Activated naive CD8-positive, alpha-beta T cell treated with anti-CD3 and anti-CD28 coated beads, Interleukin-2, amount 50 U/mL, for 24 hours (primary cell): Measurements from ENCODE around the gene CAPSL.
"Not testable (repeated sequence)": the region's sequence is repeated elsewhere in the genome, so short reads cannot be mapped to it uniquely, and the experiment has no call there.

Source experiments
- ATAC-seq: fragments of 150-1000 bp; cut with Tn5 transposase; one replicate; pipeline ENCODE4 v1.10.0; 2021
- DNase-seq: peaks from one replicate; pipeline ENCODE4 v3.0.0; 2021
- H3K27ac Mint-ChIP-seq: one replicate; pipeline ENCODE4 v1.8.0; 2021; ENCODE audit warnings: mild to moderate bottlenecking, mixed read lengths
- H3K27me3 Mint-ChIP-seq: one replicate; pipeline ENCODE4 v1.8.0; 2021; ENCODE audit warnings: mixed read lengths
- H3K36me3 Mint-ChIP-seq: one replicate; pipeline ENCODE4 v1.8.0; 2021; ENCODE audit warnings: low read depth, mixed read lengths
- H3K4me1 Mint-ChIP-seq: one replicate; pipeline ENCODE4 v1.8.0; 2021; ENCODE audit warnings: mixed read lengths
- H3K4me3 Mint-ChIP-seq: one replicate; pipeline ENCODE4 v1.8.0; 2021; ENCODE audit warnings: mild to moderate bottlenecking, moderate library complexity, mixed read lengths
- H3K9me3 Mint-ChIP-seq: one replicate; pipeline ENCODE4 v1.8.0; 2021; ENCODE audit warnings: mixed read lengths

The CAPSL gene

GRCh38 chr5:35938568-35939227 lies at the start of gene CAPSL:
Gene CAPSL (minus strand): TSS chr5:35938622. CDS start chr5:35921120, 17,502 bp downstream.
- Mint-ChIP-seq H3K9me3 (no peaks in the 10 kb centered on the region), H3K4me1 (no peaks in the 10 kb centered on the region), H3K4me3 (no peak within 1 kb of the TSS), H3K27ac (no peak within 1 kb of the TSS), H3K36me3 (no peaks in the 10 kb centered on the region), H3K27me3 (peaks cover 10% of the 10 kb centered on the region)
- no peak for DNase-seq
- no peak for ATAC-seq

GRCh38 chr5:35987776-35988175 lies 49.4 kb upstream of the CAPSL start:
- no peaks in the 10 kb centered on the region for H3K36me3 Mint-ChIP-seq
- peaks cover 2% of the 10 kb centered on the region for H3K9me3 Mint-ChIP-seq
- no peak for DNase-seq
- no peak for ATAC-seq
- H3K27ac Mint-ChIP-seq = no peak overlapping the region
- H3K27me3 Mint-ChIP-seq = peaks cover 4% of the 10 kb centered on the region
- H3K4me3 Mint-ChIP-seq = no peak overlapping the region
- no peaks in the 10 kb centered on the region for H3K4me1 Mint-ChIP-seq

- H3K4me3 Mint-ChIP-seq = no peak overlapping the region
- no peak overlapping the region for H3K27ac Mint-ChIP-seq
- no peaks in the 10 kb centered on the region for H3K27me3 Mint-ChIP-seq
- H3K36me3 Mint-ChIP-seq = no peaks in the 10 kb centered on the region
- DNase-seq (no peak), ATAC-seq (no peak)
- H3K9me3 Mint-ChIP-seq = peaks cover 26% of the 10 kb centered on the region
- no peaks in the 10 kb centered on the region for H3K4me1 Mint-ChIP-seq
Measured at GRCh38 chr5:35979715-35980114, 41.3 kb upstream of the CAPSL start.

- not testable (repeated sequence) for DNase-seq, H3K36me3 Mint-ChIP-seq, H3K4me1 Mint-ChIP-seq, ATAC-seq, H3K4me3 Mint-ChIP-seq, H3K27ac Mint-ChIP-seq, H3K27me3 Mint-ChIP-seq
- peaks cover 18% of the 10 kb centered on the region for H3K9me3 Mint-ChIP-seq
Measured at GRCh38 chr5:35976859-35977258, 38.4 kb upstream of the CAPSL start.

GRCh38 chr5:35974570-35974969 lies 36.1 kb upstream of the CAPSL start:
- peaks cover 7% of the 10 kb centered on the region for H3K27me3 Mint-ChIP-seq
- ATAC-seq (no peak), DNase-seq (no peak)
- H3K4me3 Mint-ChIP-seq = no peak overlapping the region
- no peaks in the 10 kb centered on the region for H3K4me1 Mint-ChIP-seq
- H3K9me3 Mint-ChIP-seq = peaks cover 20% of the 10 kb centered on the region
- H3K36me3 Mint-ChIP-seq = no peaks in the 10 kb centered on the region
- no peak overlapping the region for H3K27ac Mint-ChIP-seq

GRCh38 chr5:35971878-35972210 lies 33.4 kb upstream of the CAPSL start:
- Mint-ChIP-seq H3K4me1 (no peaks in the 10 kb centered on the region), H3K27me3 (peaks cover 10% of the 10 kb centered on the region), H3K4me3 (no peak overlapping the region), H3K27ac (no peak overlapping the region), H3K9me3 (peaks cover 9% of the 10 kb centered on the region), H3K36me3 (no peaks in the 10 kb centered on the region)
- ATAC-seq (no peak), DNase-seq (no peak)

- no peaks in the 10 kb centered on the region for H3K4me1 Mint-ChIP-seq
- no peaks in the 10 kb centered on the region for H3K36me3 Mint-ChIP-seq
- DNase-seq (no peak), ATAC-seq (no peak)
- H3K27ac Mint-ChIP-seq = no peak overlapping the region
- peaks cover 5% of the 10 kb centered on the region for H3K9me3 Mint-ChIP-seq
- H3K27me3 Mint-ChIP-seq = peaks cover 10% of the 10 kb centered on the region
- H3K4me3 Mint-ChIP-seq = no peak overlapping the region
Measured at GRCh38 chr5:35971186-35971877, 32.9 kb upstream of the CAPSL start.

GRCh38 chr5:35963381-35963843 lies 25.0 kb upstream of the CAPSL start:
- Mint-ChIP-seq H3K36me3 (peaks cover 2% of the 10 kb centered on the region), H3K4me3 (no peak overlapping the region), H3K27ac (no peak overlapping the region), H3K4me1 (no peaks in the 10 kb centered on the region), H3K27me3 (peaks cover 13% of the 10 kb centered on the region), H3K9me3 (no peaks in the 10 kb centered on the region)
- no peak for DNase-seq
- ATAC-seq = no peak

GRCh38 chr5:35960328-35960727 lies 21.9 kb upstream of the CAPSL start:
- no peak overlapping the region for H3K27ac Mint-ChIP-seq
- H3K4me3 Mint-ChIP-seq = no peak overlapping the region

GRCh38 chr5:35956429-35956828 lies 18.0 kb upstream of the CAPSL start:
- Mint-ChIP-seq H3K27ac (no peak overlapping the region), H3K27me3 (peaks cover 42% of the 10 kb centered on the region), H3K4me1 (no peaks in the 10 kb centered on the region), H3K4me3 (no peak overlapping the region), H3K36me3 (no peaks in the 10 kb centered on the region), H3K9me3 (no peaks in the 10 kb centered on the region)
- DNase-seq (no peak), ATAC-seq (no peak)

More at GRCh38 chr5:35960328-35960727, 21.9 kb upstream of the CAPSL start:
- DNase-seq (no peak), ATAC-seq (no peak)
- H3K9me3 Mint-ChIP-seq = no peaks in the 10 kb centered on the region
- no peaks in the 10 kb centered on the region for H3K4me1 Mint-ChIP-seq
- peaks cover 20% of the 10 kb centered on the region for H3K27me3 Mint-ChIP-seq
- peaks cover 2% of the 10 kb centered on the region for H3K36me3 Mint-ChIP-seq

GRCh38 chr5:35954175-35954574 lies 15.8 kb upstream of the CAPSL start:
- DNase-seq (no peak), ATAC-seq (no peak)
- H3K4me1 Mint-ChIP-seq = no peaks in the 10 kb centered on the region
- H3K27ac Mint-ChIP-seq = no peak overlapping the region
- H3K27me3 Mint-ChIP-seq = peaks cover 41% of the 10 kb centered on the region
- H3K36me3 Mint-ChIP-seq = no peaks in the 10 kb centered on the region
- no peak overlapping the region for H3K4me3 Mint-ChIP-seq
- H3K9me3 Mint-ChIP-seq = no peaks in the 10 kb centered on the region

- ATAC-seq = no peak
Measured at GRCh38 chr5:35947085-35947484, 8.7 kb upstream of the CAPSL start.

GRCh38 chr5:35939639-35940038 lies 1.2 kb upstream of the CAPSL start:
- no peaks in the 10 kb centered on the region for H3K4me1 Mint-ChIP-seq
- no peaks in the 10 kb centered on the region for H3K36me3 Mint-ChIP-seq
- ATAC-seq (no peak), DNase-seq (no peak)
- H3K27ac Mint-ChIP-seq = no peak overlapping the region
- peaks cover 10% of the 10 kb centered on the region for H3K27me3 Mint-ChIP-seq
- H3K4me3 Mint-ChIP-seq = no peak overlapping the region
- H3K9me3 Mint-ChIP-seq = no peaks in the 10 kb centered on the region

More at GRCh38 chr5:35947085-35947484, 8.7 kb upstream of the CAPSL start:
- H3K4me1 Mint-ChIP-seq = no peaks in the 10 kb centered on the region
- H3K4me3 Mint-ChIP-seq = no peak overlapping the region
- H3K27ac Mint-ChIP-seq = no peak overlapping the region
- no peak for DNase-seq
- H3K27me3 Mint-ChIP-seq = peaks cover 12% of the 10 kb centered on the region
- H3K9me3 Mint-ChIP-seq = no peaks in the 10 kb centered on the region
- no peaks in the 10 kb centered on the region for H3K36me3 Mint-ChIP-seq

GRCh38 chr5:35926389-35927051 lies 11.9 kb downstream of the CAPSL start:
- H3K4me1 Mint-ChIP-seq = peaks cover 44% of the 10 kb centered on the region
- no peaks in the 10 kb centered on the region for H3K36me3 Mint-ChIP-seq
- DNase-seq = peak; percentile 74
- H3K9me3 Mint-ChIP-seq = no peaks in the 10 kb centered on the region
- ATAC-seq = peak; percentile 48
- H3K4me3 Mint-ChIP-seq = peak overlapping the region; percentile 39
- H3K27me3 Mint-ChIP-seq = peaks cover 2% of the 10 kb centered on the region
- no peak overlapping the region for H3K27ac Mint-ChIP-seq
